GM19452 (cell line): Measurements from ENCODE around the gene ATG9A.
A peak's percentile ranks its signal among the peaks of the same experiment; 100 is the strongest.
"Not testable (repeated sequence)": the region's sequence is repeated elsewhere in the genome, so short reads cannot be mapped to it uniquely, and the experiment has no call there.

Experiments
- ATAC-seq: cut with Tn5 transposase; IDR thresholded peaks from one replicate; pipeline ENCODE4 v1.9.1; 2021; ENCODE audit not compliant: unreplicated experiment

The ATG9A gene

DNA sequence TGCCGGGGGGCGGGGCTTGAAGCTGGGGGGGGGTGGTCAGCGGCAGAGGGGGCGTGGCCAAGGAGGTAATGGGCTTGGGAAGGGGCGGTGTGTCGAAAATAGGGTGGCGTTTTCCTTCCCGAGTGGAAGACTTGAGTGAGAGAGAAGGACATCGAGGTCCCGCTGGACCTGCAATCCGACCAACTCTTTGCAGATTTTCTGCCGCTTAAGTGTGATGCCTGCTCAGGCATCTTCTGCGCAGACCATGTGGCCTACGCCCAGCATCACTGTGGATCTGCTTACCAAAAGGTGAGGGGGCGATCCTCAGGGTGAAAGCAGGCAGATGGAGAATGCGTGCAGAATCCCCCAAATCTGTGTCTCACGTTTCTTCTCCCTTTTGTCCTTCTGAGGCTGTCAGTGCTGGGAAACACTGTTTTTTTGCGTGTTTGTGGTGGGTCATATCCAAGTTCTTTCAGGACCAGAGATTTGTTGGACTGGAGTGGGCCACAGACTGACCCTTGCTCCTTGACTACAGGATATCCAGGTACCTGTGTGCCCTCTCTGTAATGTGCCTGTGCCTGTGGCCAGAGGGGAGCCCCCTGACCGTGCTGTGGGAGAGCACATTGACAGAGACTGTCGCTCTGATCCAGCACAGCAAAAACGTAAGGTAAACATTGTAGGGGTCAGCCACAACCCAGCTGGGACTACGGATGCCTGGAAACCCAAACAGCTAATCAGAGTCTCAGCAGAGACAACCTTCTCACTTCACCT, 22.1 kb downstream of the ATG9A start:
- no peak for ATAC-seq

DNA sequence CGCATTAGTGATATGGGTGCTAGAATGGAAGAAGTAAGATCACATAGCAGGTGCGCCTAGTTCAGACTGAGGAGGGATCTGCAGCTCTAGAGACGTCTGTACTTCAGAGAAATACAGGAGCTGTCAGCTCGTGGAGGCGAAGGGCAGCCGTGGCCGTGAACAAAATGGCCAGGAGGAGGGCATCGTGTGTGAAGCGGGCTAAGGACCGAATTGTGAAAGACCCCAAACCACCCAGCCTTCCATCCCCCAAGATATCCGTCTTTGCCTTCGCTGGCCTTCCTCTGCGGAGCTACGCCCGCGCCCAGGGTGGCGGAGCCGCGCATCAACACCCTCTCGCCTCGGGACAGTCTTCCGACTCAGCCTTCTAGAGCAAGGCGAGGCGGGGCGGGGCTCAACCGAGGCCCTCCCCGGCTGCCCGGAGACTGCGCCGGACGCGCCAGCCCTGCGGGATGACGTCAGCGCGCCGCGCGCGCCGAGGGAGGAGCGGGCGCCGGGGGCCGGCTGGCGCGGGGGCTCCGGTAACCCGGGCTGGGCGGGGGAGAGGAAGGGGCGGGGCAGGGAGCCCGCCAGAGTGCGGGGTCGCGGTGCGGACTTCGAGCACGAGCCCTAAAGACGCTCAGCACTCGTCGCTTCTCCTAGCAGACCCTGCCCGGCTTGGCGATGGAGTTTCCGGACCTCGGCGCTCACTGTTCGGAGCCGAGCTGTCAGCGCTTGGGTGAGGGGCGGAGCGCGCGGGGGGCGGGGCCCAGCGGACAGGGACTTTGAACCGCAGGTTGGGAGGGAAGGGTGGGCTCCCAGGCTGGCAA, 22.9 kb downstream of the ATG9A start, which contains the start of gene ZFAND2B:
TSS of gene ZFAND2B (plus strand) at position 455 of the 806 bp plus-strand sequence. CDS start at position 661, 206 bp downstream.
- peak; percentile 98 for ATAC-seq

DNA sequence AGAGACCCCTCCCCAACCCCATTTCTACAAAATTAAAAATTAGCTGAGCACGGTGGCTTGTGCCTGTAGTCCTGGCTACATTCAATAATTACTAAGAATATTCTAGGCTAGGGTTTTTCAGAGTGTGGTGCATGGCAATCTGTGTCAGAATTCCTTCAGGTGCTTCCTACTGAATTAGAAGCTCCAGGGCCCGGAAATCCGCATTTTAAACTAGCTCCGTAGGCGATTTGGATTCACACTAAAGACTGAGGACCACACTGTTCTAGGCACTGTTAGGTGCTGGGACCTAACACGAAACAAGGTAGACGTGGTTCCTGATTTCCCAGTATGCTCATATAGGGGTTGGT, 23.5 kb downstream of the ATG9A start:
- no peak for ATAC-seq

DNA sequence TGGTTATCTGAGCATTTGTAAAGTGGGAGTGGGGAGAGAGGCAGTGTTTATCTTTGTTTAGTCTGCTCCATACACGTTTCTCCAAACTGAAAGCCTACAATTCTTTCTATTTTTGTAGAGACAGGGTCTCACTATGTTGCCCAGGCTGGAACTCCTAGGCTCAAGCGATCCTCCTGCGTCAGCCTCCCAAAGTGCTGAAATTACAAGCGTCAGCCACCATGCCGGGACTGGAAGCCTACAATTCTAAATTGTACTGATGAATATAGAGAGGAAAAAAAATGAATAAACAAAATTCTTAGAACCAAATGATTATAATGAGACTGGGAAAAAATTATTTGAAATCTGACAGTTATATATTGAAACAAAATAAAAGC, 24.3 kb downstream of the ATG9A start:
- no peak for ATAC-seq

DNA sequence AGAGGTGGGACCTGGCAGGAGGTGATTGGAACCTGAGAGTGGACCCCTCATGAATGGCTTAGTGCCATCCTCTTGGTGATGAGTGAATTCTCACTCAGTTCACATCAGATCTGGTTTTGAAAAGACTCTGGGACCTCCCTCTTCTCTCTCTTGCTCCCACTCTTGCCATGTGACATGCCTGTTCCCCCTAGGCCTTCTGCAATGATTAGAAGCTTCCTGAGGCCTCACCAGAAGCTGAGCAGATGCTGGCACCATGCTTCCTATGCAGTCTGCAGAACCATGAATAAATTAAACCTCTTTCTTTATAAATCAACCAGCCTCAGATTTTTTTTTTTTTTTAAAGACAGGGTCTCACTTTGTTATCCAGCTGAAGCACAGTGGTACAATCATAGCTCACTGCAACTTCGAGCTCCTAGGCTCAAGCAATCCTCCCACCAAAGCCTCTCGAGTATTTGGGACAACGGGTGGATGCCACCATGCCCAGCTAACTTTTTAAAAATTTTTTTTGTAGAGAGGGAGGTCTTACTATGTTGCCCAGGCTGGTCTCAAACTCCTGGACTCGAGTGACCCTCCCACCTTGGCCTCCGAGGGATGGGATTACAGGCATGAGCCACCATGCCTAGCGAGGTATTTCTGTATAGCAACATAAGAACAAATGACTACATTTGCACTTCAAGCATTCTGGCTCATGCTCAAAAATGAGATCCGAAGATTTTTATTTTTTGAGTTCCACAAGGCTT, 24.8 kb downstream of the ATG9A start:
- no peak for ATAC-seq

DNA sequence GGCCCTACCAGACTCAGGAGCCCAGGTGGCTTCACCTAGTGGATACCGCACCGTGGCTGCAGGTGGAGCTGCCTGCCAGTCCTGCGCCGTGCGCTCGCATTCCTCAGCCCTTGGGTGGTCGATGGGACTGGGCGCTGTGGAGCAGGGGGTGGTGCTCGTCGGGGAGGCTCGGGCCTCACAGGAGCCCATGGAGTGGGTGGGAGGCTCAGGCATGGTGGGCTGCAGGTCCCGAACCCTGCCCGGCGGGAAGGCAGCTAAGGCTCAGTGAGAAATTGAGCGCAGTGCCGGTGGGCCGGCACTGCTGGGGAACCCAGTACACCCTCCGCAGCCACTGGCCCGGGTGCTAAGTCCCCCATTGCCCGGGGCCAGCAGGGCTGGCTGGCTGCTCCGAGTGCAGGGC, 28.1 kb downstream of the ATG9A start:
- ATAC-seq = not testable (repeated sequence)

DNA sequence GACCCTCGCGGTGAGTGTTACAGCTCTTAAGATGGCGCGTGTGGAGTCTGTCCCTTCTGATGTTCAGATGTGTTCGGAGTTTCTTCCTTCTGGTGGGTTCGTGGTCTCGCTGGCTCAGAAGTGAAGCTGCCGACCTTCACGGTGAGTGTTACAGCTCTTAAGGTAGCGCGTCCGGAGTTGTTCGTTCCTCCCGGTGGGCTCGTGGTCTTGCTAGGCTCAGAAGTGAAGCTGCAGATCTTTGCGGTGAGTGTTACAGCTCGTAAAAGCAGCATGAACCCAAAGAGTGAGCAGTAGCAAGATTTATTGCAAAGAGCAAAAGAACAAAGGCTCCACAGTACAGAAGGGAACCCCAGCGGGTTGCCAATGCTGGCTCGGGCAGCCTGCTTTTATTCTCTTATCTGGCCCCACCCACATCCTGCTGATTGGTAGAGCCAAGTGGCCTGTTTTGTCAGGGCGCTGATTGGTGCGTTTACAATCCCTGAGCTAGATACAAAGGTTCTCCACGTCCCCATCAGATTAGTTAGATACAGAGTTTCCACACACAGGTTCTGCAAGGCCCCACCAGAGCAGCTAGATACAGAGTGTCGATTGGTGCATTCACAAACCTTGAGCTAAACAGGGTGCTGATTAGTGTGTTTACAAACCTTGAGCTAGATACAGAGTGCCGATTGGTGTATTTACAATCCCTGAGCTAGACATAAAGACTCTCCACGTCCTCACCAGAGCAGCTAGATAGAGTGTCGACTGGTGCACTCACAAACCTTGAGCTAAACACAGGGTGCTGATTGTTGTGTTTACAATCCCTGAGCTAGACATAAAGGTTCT, 28.7 kb downstream of the ATG9A start:
- ATAC-seq = not testable (repeated sequence)

DNA sequence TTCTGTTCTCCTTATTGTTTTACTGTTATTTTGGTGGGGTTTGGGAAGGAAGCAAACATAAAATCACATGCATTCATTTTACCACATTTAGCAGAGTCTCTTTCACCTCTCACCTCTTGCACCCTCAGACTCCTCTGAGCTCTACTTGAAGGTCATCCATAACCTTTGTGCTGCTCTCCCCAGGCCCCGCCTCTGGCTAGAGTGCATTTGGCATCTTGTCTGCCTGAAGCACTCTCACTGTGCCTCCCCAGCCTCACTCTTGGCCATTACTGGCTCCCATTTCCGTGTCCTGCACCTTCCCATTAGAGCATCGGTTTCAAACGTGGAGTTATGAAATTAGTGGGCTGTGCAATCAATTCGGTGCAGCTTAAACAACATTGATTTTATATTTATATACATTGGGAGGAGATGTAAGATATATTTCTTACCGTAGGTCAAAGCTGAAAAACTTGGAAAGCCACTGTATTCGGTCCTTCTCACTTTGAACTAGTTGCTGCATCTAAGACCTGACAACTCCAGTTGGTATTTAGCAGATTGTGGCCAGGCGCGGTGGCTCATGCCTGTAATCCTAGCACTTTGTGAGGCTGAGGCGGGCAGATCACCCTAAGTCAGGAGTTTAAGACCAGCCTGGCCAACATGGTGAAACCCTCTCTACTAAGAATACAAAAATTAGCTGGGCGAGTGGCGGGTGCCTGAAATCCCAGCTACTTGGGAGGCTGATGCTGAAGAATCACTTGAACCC, 29.8 kb downstream of the ATG9A start:
- ATAC-seq = no peak

DNA sequence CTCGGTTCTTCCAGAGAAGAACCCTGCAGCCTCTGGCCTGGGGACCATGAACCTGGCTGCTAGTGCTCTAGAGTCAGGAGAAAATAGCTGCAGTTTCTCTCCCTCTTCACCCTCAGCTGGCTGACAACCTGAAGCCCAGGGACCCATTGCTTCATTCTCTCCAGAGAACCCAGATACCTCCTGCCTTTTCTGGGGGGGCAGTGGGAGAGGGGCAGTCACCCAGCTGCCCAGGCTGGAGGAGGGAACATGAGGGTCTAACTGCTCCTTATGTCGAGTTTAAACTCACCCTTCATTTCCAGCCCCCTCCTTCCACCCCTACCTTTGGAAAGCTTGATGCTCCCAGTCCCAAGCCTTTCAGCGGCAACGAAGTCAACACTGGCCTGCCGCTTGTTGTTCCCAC, 30.5 kb downstream of the ATG9A start:
- no peak for ATAC-seq

DNA sequence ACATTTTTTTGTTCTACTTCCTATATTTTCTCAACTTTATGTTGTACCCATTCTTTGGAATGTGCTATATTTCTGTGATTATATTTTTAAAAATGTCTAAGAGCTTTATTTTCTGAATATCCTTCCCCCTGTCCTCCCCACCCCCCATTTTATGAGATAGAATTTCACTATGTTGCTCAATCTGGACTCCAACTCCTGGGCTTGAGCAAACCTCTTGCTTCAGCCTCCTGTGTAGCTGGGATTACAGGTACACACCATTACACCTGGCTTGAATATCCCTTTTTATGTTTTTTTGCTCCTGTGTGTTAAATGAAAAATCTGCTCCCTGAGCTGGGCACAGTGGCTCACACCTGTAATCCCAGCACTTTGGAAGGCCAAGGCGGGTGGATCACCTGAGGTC, 32.0 kb downstream of the ATG9A start:
- no peak for ATAC-seq

DNA sequence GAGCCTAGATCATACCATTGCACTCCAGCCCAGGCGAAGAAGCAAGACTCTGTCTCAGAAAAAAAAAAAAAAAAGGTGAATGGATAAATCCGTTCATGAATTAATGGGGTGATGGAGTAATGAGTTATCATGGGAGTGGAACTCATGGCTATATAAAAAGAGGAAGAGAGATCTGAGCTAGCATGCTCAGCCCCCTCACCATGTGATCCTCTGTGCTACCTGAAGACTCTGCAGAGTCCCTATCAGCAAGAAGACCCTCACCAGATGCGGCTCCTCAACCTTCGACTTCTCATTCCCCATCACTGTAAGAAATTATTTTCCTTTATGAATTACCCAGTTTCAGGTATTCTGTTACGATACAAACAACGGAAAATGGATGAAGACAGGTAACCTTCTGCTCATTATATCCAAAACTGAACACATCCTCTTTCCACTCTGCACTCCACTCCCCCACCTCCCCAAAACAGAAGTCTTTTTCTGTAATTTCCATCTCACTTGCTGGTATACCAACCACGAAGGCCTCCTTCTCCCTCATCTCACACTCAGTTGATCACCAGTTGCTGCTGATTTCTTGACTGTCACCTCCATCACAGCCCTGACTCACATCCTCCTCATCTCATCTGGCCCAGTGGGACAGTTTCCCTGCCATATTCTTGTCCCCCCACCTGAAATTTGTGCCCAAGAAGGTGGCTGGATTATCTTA, 42.5 kb downstream of the ATG9A start:
- no peak for ATAC-seq

DNA sequence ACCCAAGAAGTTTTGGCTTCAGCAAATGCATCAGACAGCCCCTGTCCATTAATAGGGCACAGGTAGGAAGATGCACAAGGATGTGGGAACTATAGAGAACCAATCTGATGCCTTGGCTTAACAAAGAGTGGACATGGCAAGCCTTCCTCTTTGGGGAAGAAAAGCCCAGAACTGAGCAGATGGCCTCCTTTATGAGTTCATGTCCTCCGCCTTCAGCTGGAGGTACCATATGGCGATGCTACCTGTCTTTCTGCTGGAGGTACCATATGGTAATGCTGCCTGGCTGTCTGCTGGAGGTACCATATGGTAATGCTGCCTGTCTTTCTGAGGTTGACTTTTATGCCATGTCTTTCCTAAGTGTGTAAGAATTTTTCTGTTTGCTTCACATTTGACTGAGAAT, 45.3 kb downstream of the ATG9A start:
- no peak for ATAC-seq

DNA sequence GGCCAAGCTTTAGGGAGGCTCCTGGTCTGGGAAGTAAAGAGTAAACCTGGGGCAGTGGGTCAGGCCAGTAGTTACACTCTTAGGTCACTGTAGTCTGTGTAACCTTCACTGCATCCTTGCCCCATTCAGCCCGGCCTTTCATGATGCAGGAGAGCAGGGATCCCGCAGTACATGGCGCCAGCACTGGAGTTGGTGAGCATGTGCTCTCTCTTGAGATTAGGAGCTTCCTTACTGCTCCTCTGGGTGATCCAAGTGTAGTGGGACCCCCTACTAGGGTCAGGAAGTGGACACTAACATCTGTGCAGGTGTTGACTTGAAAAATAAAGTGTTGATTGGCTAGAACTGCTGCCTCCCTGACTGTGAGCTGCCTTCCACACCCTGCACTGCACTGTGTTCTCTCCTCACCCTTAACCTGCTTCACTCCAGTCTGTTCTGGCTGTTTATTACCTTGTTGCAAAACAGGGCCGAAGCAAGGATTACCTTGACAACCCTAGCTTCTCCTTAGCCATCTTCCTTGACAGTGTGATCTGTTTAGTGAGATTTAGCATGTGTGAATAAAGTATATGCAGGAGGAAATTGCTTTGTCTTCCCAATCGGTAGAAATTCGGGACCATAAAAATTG, 46.2 kb downstream of the ATG9A start:
- ATAC-seq = no peak

DNA sequence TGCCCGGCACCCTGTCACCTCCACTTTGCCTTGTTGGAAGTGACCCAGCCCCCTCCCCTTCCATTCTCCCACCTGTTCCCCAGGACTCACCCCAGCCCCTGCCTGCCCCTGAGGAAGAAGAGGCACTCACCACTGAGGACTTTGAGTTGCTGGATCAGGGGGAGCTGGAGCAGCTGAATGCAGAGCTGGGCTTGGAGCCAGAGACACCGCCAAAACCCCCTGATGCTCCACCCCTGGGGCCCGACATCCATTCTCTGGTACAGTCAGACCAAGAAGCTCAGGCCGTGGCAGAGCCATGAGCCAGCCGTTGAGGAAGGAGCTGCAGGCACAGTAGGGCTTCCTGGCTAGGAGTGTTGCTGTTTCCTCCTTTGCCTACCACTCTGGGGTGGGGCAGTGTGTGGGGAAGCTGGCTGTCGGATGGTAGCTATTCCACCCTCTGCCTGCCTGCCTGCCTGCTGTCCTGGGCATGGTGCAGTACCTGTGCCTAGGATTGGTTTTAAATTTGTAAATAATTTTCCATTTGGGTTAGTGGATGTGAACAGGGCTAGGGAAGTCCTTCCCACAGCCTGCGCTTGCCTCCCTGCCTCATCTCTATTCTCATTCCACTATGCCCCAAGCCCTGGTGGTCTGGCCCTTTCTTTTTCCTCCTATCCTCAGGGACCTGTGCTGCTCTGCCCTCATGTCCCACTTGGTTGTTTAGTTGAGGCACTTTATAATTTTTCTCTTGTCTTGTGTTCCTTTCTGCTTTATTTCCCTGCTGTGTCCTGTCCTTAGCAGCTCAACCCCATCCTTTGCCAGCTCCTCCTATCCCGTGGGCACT, 46.9 kb downstream of the ATG9A start:
- ATAC-seq = no peak

DNA sequence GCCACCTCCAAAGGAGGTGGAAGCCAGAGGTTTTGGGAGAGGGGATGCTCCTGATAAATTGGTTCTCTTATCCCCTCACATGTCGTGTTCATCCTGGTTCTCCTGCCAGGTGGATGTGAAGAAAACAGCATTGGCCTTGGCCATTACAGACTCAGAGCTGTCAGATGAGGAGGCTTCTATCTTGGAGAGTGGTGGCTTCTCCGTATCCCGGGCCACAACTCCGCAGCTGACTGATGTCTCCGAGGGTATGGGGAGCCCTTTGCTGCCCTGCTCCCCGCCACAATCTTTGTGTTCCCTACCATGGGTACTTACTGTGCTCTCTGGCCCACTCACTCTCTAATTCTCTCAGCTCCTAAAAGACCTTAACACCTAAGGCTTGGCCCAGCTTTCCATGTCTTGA, 47.9 kb downstream of the ATG9A start:
- ATAC-seq = no peak

DNA sequence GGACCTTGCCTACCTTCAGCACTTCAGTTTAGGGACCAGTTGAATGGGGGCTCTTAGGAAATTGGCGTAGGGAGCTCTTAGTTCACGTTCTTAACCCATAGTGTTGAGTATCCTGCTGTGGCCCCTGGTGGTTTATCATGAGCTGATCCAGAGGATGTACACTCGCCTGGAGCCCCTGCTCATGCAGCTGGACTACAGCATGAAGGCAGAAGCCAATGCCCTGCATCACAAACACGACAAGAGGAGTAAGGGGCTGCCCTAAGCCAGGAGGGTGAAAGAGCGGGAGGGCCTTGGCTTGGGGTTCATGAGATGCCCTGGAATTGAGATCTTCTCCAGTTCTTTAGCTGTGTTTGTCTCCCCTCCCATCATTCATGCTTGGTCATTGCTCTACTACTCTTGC, 48.5 kb downstream of the ATG9A start:
- no peak for ATAC-seq

DNA sequence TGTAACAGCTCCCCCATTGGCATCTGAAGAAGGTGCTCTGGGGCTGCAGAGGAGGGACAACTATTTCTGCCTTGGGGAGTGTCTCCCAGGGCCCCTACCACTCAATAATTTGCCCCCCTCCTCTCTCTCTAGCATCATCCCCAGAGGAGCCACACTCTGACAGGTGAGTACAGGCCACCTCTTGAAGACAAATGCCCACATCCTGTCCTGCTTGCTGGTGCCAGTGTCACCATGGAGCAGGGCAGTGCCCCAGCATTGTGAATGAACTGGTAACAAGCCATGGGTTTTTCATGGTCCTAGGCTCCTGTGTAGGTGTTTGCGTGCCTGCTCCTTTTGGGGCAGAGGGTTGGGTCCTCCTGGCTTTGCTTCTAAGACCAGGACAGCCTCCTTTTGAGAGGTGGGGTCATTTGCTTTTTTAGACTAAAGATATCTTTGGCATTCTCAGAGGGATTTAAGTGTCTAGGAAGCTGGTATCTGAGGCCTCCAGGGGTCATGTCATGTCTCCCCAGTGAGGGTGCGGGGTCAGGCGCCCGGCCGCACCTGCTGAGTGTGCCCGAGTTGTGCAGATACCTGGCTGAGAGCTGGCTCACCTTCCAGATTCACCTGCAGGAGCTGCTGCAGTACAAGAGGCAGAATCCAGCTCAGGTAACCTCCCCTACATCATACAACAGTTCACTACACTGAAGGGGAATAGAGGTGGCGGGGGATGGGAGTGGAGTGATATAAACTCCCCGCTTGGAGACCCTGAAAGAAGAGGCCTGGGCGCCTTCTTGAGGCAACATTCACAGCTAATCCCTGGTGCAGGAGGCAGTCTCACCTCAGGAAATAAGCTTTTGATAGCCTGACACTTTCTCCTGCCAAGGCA, 49.6 kb downstream of the ATG9A start:
- ATAC-seq = no peak
